Activated T-helper 17 cell treated with anti-CD3 and anti-CD28 coated beads, Interleukin-2, amount 50 U/mL, for 72 hours (primary cell): ENCODE data around the gene SPINK7. TPM values are rescaled to one million over a fixed set of nuclear protein-coding genes. Genes with fewer than 3 reads are reported as not detected.

Experiments
- total RNA-seq, 2 donors: library from RNA; stranded (reverse); gene quantifications; one replicate each; pipeline ENCODE4 v1.2.3, GENCODE V29; 2022

The SPINK7 gene
- total RNA-seq, 2 donors from 2014 or later, result not detected

Other genes with a start within 250 kb of the SPINK7 start
- not detected for gene SPINK5, start 248.4 kb upstream of the SPINK7 start, total RNA-seq
- not detected for gene SPINK14, start 143.9 kb upstream of the SPINK7 start, total RNA-seq
- not detected for gene SPINK6, start 109.4 kb upstream of the SPINK7 start, total RNA-seq
- not detected for gene MARCOL, start 73.9 kb upstream of the SPINK7 start, total RNA-seq
- gene SPINK13, start 43.6 kb upstream of the SPINK7 start, total RNA-seq, result not detected
- gene SPINK9, start 23.1 kb downstream of the SPINK7 start, total RNA-seq, result not detected
- 10 to 100 TPM; 44.1 to 53.0 TPM for gene FBXO38, start 71.5 kb downstream of the SPINK7 start, total RNA-seq